Measurements from ENCODE around the gene LRP8. TPM values are rescaled to one million over a fixed set of nuclear protein-coding genes. Genes with fewer than 3 reads are reported as not detected.

LRP8 gene
- total RNA-seq, 1 experiment from 2014 or later: 56.3 TPM

DNA sequence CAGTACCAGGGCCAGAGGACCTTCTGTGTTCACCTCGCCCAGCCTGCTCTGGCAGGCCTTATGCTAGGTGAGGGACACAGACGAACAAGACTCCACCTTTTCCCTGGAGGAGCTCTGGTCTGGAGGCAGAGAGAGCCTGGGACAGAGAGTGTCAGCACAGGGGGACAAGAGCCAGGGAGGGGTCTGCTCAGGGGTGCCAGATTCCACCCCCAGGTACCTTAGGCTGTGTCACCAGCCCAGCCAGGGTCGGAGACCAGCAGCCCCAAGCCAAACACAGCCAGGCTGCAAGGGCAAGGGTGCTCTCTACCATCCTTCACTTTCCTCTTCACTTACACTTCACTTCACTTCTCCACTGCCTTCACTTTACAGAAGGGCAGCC lies 4.3 kb upstream of the LRP8 start:
- no peak overlapping the region for H3K9ac ChIP-seq (ENCODE audit: low read length)
- RAD21 ChIA-PET (ENCODE audit: low non-redundant PET in 1 of 2, low total read pairs in 2 of 2, uncharacterized antibody in 2 of 2, unreplicated experiment in 2 of 2): no interaction called here
- CTCF ChIA-PET: no interaction called here

More for the DNA sequence above, 4.3 kb upstream of the LRP8 start:
- H3K27me3 ChIP-seq (ENCODE audit: insufficient read depth, low read length): no peaks in the 10 kb centered on the region
- TF ChIP-seq YY1 (IDR thresholded peaks at IDR 0.05; ENCODE audit: extremely low read depth, insufficient replicate concordance, low read depth, low read length): no peak
- TF ChIP-seq CEBPB (IDR thresholded peaks at IDR 0.05; ENCODE audit: low read depth): no peak
- no peak for TF ChIP-seq SRF (IDR thresholded peaks at IDR 0.05; ENCODE audit: low read depth)
- no peak for TF ChIP-seq EZH2phosphoT487 (IDR thresholded peaks at IDR 0.05; ENCODE audit: borderline replicate concordance)
- TF ChIP-seq ZFX (IDR thresholded peaks at IDR 0.05): no peak
- TF ChIP-seq, protein P1, sequence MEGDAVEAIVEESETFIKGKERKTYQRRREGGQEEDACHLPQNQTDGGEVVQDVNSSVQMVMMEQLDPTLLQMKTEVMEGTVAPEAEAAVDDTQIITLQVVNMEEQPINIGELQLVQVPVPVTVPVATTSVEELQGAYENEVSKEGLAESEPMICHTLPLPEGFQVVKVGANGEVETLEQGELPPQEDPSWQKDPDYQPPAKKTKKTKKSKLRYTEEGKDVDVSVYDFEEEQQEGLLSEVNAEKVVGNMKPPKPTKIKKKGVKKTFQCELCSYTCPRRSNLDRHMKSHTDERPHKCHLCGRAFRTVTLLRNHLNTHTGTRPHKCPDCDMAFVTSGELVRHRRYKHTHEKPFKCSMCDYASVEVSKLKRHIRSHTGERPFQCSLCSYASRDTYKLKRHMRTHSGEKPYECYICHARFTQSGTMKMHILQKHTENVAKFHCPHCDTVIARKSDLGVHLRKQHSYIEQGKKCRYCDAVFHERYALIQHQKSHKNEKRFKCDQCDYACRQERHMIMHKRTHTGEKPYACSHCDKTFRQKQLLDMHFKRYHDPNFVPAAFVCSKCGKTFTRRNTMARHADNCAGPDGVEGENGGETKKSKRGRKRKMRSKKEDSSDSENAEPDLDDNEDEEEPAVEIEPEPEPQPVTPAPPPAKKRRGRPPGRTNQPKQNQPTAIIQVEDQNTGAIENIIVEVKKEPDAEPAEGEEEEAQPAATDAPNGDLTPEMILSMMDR (IDR thresholded peaks at IDR 0.05 in 2 of 3, conservative IDR thresholded peaks at IDR 0.05 in 1 of 3; ENCODE audit: borderline replicate concordance in 1 of 3, insufficient read depth in 1 of 3, low read depth in 2 of 3, low read length in 2 of 3): no peak
- TF ChIP-seq, protein P2, sequence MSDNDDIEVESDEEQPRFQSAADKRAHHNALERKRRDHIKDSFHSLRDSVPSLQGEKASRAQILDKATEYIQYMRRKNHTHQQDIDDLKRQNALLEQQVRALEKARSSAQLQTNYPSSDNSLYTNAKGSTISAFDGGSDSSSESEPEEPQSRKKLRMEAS (IDR thresholded peaks at IDR 0.05): no peak
- TF ChIP-seq JUND (IDR thresholded peaks at IDR 0.05): no peak
- no peak for TF ChIP-seq POLR2AphosphoS5 (IDR thresholded peaks at IDR 0.05; ENCODE audit: low read depth, low read length)
- TF ChIP-seq, protein P3, sequence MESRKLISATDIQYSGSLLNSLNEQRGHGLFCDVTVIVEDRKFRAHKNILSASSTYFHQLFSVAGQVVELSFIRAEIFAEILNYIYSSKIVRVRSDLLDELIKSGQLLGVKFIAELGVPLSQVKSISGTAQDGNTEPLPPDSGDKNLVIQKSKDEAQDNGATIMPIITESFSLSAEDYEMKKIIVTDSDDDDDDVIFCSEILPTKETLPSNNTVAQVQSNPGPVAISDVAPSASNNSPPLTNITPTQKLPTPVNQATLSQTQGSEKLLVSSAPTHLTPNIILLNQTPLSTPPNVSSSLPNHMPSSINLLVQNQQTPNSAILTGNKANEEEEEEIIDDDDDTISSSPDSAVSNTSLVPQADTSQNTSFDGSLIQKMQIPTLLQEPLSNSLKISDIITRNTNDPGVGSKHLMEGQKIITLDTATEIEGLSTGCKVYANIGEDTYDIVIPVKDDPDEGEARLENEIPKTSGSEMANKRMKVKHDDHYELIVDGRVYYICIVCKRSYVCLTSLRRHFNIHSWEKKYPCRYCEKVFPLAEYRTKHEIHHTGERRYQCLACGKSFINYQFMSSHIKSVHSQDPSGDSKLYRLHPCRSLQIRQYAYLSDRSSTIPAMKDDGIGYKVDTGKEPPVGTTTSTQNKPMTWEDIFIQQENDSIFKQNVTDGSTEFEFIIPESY (IDR thresholded peaks at IDR 0.05; ENCODE audit: extremely low read depth, insufficient replicate concordance, low read length): no peak
- no peak for TF ChIP-seq SP1 (IDR thresholded peaks at IDR 0.05; ENCODE audit: low read depth)
- no peak for TF ChIP-seq FOSL1 (IDR thresholded peaks at IDR 0.05; ENCODE audit: low read depth)
- TF ChIP-seq CBX3 (IDR thresholded peaks at IDR 0.05; ENCODE audit: low read depth): no peak
- no peak for TF ChIP-seq EGR1 (IDR thresholded peaks at IDR 0.05; ENCODE audit: low read depth)
- TF ChIP-seq ELF1 (IDR thresholded peaks at IDR 0.05; ENCODE audit: borderline replicate concordance, low read depth): no peak
- no peak for TF ChIP-seq ZNF274 (IDR thresholded peaks at IDR 0.05; ENCODE audit: low read depth, low read length)
- TF ChIP-seq, protein P4, sequence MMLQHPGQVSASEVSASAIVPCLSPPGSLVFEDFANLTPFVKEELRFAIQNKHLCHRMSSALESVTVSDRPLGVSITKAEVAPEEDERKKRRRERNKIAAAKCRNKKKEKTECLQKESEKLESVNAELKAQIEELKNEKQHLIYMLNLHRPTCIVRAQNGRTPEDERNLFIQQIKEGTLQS (IDR thresholded peaks at IDR 0.05): no peak
- TF ChIP-seq, protein P5, sequence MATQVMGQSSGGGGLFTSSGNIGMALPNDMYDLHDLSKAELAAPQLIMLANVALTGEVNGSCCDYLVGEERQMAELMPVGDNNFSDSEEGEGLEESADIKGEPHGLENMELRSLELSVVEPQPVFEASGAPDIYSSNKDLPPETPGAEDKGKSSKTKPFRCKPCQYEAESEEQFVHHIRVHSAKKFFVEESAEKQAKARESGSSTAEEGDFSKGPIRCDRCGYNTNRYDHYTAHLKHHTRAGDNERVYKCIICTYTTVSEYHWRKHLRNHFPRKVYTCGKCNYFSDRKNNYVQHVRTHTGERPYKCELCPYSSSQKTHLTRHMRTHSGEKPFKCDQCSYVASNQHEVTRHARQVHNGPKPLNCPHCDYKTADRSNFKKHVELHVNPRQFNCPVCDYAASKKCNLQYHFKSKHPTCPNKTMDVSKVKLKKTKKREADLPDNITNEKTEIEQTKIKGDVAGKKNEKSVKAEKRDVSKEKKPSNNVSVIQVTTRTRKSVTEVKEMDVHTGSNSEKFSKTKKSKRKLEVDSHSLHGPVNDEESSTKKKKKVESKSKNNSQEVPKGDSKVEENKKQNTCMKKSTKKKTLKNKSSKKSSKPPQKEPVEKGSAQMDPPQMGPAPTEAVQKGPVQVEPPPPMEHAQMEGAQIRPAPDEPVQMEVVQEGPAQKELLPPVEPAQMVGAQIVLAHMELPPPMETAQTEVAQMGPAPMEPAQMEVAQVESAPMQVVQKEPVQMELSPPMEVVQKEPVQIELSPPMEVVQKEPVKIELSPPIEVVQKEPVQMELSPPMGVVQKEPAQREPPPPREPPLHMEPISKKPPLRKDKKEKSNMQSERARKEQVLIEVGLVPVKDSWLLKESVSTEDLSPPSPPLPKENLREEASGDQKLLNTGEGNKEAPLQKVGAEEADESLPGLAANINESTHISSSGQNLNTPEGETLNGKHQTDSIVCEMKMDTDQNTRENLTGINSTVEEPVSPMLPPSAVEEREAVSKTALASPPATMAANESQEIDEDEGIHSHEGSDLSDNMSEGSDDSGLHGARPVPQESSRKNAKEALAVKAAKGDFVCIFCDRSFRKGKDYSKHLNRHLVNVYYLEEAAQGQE (IDR thresholded peaks at IDR 0.05; ENCODE audit: low read depth): no peak
- no peak overlapping the region for H3K4me3 ChIP-seq (replicated peaks in 1 of 2; ENCODE audit: low read depth in 1 of 2, low read length in 2 of 2)
- POLR2A ChIA-PET: no interaction called here
- H3K79me2 ChIP-seq (ENCODE audit: insufficient read depth, low read length): peaks cover 3% of the 10 kb centered on the region; the same call in 1 of the 2 replicates
- H2AFZ ChIP-seq (ENCODE audit: low read depth, low read length, poor library complexity, severe bottlenecking): no peak overlapping the region
- BruUV-seq (replicated peaks): no TSS peak
- H3K9me3 ChIP-seq (ENCODE audit: control insufficient read depth in 1 of 2, insufficient read depth in 1 of 2, low read depth in 1 of 2, low read length in 2 of 2): no peaks in the 10 kb centered on the region
- no peaks in the 10 kb centered on the region for H3K9me2 ChIP-seq (ENCODE audit: insufficient read depth)
- H3K36me3 ChIP-seq (ENCODE audit: control insufficient read depth in 1 of 2, insufficient read depth in 2 of 2, low read length in 2 of 2): no peaks in the 10 kb centered on the region; a peak in 1 of 4 replicates
- ATAC-seq: no peak
- H4K20me1 ChIP-seq (ENCODE audit: insufficient read depth): no peaks in the 10 kb centered on the region
- no peak overlapping the region for H3K4me2 ChIP-seq (ENCODE audit: low read length)
- H3K27ac ChIP-seq (ENCODE audit: low read depth, low read length): no peak overlapping the region
- DNase-seq (ENCODE audit: low read depth, low spot score): no peak
- H3K4me1 ChIP-seq (ENCODE audit: control insufficient read depth in 1 of 2, insufficient read depth in 2 of 2, low read length in 2 of 2): peaks cover 0 to 6% of the 10 kb centered on the region in 2 experiments; a peak in 2 of 4 replicates
- intact Hi-C loops (cut with micrococcal nuclease): no loop called here
